ENCODE data around the gene ACP6. TPM values are rescaled to one million over a fixed set of nuclear protein-coding genes. Genes with fewer than 3 reads are reported as not detected.

ACP6 gene
- total RNA-seq, 1 experiment from 2014 or later, result 12.0 TPM

DNA sequence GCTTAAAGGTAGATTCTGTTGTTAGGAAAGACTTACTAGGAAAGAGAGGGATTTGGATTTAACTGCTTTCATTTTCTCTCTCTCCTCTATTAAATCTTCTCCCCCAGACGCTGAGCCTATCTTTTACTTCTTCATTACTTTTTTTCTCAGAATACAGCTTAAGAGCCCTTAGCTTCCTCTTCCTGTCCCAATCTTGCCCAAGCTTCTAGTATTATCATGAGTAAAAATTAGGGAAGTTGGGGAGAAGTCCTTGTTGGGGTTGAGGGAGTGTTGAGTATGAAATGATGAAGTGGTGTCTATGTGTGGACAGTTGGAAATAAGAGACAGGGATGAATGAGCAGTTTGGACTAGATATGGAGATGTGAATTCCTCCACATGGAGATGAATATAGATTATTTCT, 35.0 kb downstream of the ACP6 start:
- BruUV-seq (replicated peaks), result no TSS peak
- no peak for TF ChIP-seq TCF7L2 (IDR thresholded peaks at IDR 0.05; ENCODE audit: low read depth, low read length)
- TF ChIP-seq REST (IDR thresholded peaks at IDR 0.05; ENCODE audit: insufficient read depth in 1 of 2, low read depth in 2 of 2, low read length in 1 of 2), result no peak
- no peak for TF ChIP-seq CTCF (IDR thresholded peaks at IDR 0.05)
- TF ChIP-seq POLR2AphosphoS5 (IDR thresholded peaks at IDR 0.05; ENCODE audit: low read depth, low read length), result no peak
- no peak for TF ChIP-seq SIN3A (IDR thresholded peaks at IDR 0.05; ENCODE audit: borderline replicate concordance, insufficient read depth, low read depth, low read length)
- DNase-seq (ENCODE audit: low read depth, low spot score) (no peak), ATAC-seq (no peak)
- Histone ChIP-seq H3K27ac (ENCODE audit: low read length) (no peak overlapping the region), H3K4me1 (ENCODE audit: control insufficient read depth, insufficient read depth, low read length) (no peaks in the 10 kb centered on the region), H3K9me3 (ENCODE audit: control insufficient read depth, insufficient read depth, low read depth, low read length) (no peaks in the 10 kb centered on the region), H3K4me3 (ENCODE audit: low read depth in 2 of 2, low read length in 2 of 2) (no peak overlapping the region), H3K27me3 (ENCODE audit: control insufficient read depth, insufficient read depth, low read length) (no peaks in the 10 kb centered on the region), H3K36me3 (ENCODE audit: control insufficient read depth, insufficient read depth, low read length) (no peaks in the 10 kb centered on the region)
- intact Hi-C loops (cut with micrococcal nuclease; ENCODE audit: unreplicated experiment), result no loop called here
- ChIA-PET CTCF (no interaction called here), POLR2A (no interaction called here)
- in situ Hi-C loops (cut with HindIII; ENCODE audit: low pct_unique_long_range_greater_than_20kb, low sequenced_read_pairs), result no loop called here

- CTCF ChIA-PET, result no interaction called here
- POLR2A ChIA-PET, result no interaction called here
- DNase-seq (ENCODE audit: low read depth, low spot score), result no peak
- intact Hi-C loops (cut with micrococcal nuclease; ENCODE audit: unreplicated experiment), result no loop called here
- no peaks in the 10 kb centered on the region for H3K27me3 ChIP-seq (ENCODE audit: control insufficient read depth, insufficient read depth, low read length)
- H3K4me3 ChIP-seq (ENCODE audit: low read depth in 2 of 2, low read length in 2 of 2), result no peak overlapping the region
- H3K9me3 ChIP-seq (ENCODE audit: control insufficient read depth, insufficient read depth, low read depth, low read length), result no peaks in the 10 kb centered on the region
- no peaks in the 10 kb centered on the region for H3K4me1 ChIP-seq (ENCODE audit: control insufficient read depth, insufficient read depth, low read length)
- H3K27ac ChIP-seq (ENCODE audit: low read length), result no peak overlapping the region
- in situ Hi-C loops (cut with HindIII; ENCODE audit: low pct_unique_long_range_greater_than_20kb, low sequenced_read_pairs), result no loop called here
- no peaks in the 10 kb centered on the region for H3K36me3 ChIP-seq (ENCODE audit: control insufficient read depth, insufficient read depth, low read length)
- TF ChIP-seq SIN3A (IDR thresholded peaks at IDR 0.05; ENCODE audit: borderline replicate concordance, insufficient read depth, low read depth, low read length), result no peak
- TF ChIP-seq TCF7L2 (IDR thresholded peaks at IDR 0.05; ENCODE audit: low read depth, low read length), result no peak
- TF ChIP-seq REST (IDR thresholded peaks at IDR 0.05; ENCODE audit: insufficient read depth in 1 of 2, low read depth in 2 of 2, low read length in 1 of 2), result no peak
- no peak for TF ChIP-seq CTCF (IDR thresholded peaks at IDR 0.05)
- no peak for TF ChIP-seq POLR2AphosphoS5 (IDR thresholded peaks at IDR 0.05; ENCODE audit: low read depth, low read length)
- no peak for ATAC-seq
- no TSS peak for BruUV-seq (replicated peaks)
These were observed 35.7 kb downstream of the ACP6 start for GRCh38 chr1:147634645-147635044.

Data from Panc1 (cell line).